ENCODE data around the gene PLA2G1B.

Gene PLA2G1B

GRCh38 chr12:120331390-120331789 is 3.8 kb upstream of the PLA2G1B start:
- no peak for DNase-seq (ENCODE audit: extremely low read depth in 1 of 2, low read depth in 1 of 2)

GRCh38 chr12:120328228-120328627 is 649 bp upstream of the PLA2G1B start:
- no peak for DNase-seq (ENCODE audit: extremely low read depth in 1 of 2, low read depth in 1 of 2)

DNA sequence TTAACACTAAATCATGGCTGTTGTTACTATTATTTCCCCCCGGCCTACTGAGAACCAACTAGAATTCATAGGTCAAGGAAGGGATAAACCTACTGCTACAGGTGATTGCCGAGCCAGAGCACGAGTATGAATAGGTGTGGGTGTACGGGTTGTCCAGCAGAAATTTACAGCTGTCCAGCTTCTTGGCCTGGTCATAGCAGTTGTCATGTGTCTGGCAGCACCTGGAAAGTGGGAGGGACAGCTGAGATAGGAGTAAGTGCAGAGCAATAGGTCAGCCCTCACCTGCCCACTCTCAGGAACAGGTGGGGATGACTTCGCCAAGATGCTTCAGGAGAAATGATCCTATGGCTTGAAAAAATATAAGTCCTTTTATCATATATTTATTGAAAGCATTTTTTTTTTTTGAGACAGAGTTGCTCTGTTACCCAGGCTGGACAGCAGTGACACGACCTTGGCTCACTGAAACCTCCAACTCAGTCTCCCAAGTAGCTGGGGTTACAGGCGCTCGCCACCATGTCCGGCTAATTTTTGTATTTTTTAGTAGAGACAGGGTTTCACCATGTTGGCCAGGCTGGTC is 2.6 kb downstream of the PLA2G1B start:
- no peak for DNase-seq (ENCODE audit: extremely low read depth in 1 of 2, low read depth in 1 of 2)

GRCh38 chr12:120323772-120324171 is 3.8 kb downstream of the PLA2G1B start:
- DNase-seq (ENCODE audit: extremely low read depth in 1 of 2, low read depth in 1 of 2): no peak

- no peak for DNase-seq (ENCODE audit: extremely low read depth in 1 of 2, low read depth in 1 of 2)
Measured at GRCh38 chr12:120321382-120322202, 6.0 kb downstream of the PLA2G1B start.

DNA sequence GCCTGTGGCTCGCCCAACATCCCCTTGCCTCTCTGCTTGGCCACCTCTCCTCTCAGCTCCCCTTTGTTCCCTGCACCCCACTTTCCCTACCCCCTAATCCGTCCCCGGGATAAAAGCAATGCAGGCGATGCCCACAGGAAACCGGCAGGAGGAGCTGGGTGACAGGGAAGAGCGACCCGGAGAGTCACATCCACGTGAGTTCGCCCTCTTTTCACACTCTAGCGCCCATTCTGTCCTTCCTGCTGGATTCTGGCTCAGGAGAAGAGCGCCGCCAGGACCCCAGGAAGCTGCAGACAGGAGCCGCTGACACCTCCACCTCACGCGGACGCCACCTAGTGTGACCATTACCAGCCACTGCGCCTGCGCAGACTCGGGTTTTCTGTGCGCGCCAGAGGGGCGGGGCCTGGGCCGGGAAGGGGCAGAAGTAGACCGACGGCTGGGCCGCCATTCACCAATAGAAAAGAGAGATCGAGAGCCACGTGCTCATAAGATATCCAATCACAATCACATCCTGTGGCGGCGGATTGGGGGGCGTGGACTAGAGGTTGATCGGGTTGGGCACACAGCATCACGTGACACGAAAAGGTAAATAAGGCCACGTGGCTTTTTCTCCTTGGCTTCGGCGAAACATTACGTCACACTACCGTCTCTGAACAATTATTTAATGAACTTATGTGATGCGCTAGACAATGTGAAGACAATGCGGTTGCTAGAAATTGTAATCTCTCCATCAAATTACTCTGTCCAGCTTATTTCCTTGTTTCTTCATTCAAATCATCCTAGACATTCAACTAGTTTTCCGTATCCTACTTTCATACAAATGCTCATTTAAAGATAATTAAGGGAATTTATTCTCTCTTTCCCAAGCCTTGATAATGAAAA is 10.1 kb downstream of the PLA2G1B start:
- DNase-seq (ENCODE audit: extremely low read depth in 1 of 2, low read depth in 1 of 2): peak; percentile 99 to 100

GRCh38 chr12:120316798-120317223 is 10.8 kb downstream of the PLA2G1B start:
- DNase-seq (ENCODE audit: extremely low read depth in 1 of 2, low read depth in 1 of 2): no peak

- no peak for DNase-seq (ENCODE audit: extremely low read depth in 1 of 2, low read depth in 1 of 2)
Measured at GRCh38 chr12:120314220-120314619, 13.4 kb downstream of the PLA2G1B start.

DNA sequence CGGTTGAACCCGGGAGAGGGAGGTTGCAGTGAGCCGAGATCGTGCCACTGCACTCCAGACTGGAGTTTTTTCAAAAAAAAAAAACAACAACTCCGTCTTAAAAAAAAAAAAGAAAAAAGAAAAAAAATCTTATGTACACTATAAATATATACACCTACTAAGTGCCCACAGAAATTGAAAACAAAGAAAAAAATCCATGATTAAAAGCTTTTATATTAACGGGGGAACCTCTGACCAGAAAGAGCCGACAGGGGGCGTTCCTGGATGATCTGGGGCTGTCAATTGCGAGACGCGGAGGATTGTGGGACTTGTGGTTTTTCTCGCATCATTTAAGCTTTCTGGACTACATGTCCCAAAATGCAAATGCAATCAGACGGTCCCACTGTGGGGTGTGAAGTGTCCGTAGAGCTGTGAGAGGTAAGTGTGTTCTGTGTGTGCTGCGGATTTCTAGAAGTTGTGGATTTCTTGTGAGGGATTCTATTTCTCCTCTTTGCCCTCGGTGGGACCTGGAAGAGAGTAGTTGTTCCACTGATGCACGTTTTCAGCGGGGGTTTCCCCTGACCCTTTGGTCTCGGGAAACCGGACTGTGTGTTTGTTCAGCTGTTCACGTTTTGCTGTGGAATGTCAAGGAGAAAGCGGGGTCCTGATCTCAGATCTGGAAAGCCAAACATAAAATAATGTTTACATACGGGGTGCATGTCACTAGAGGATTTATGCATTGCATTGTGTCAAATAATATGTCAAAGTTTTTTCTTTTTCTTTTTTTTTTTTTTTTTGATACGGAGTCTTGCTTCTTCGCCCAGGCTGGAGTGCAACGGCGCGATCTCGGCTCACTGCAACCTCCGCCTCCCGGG is 25.4 kb downstream of the PLA2G1B start, which contains the start of gene SIRT4:
TSS of gene SIRT4 (plus strand) at position 360 of the 854 bp plus-strand sequence. CDS start 1,241 bp downstream, outside the sequence.
- DNase-seq (ENCODE audit: extremely low read depth in 1 of 2, low read depth in 1 of 2): peak; percentile 65 to 83

GRCh38 chr12:120292661-120293531 is 34.7 kb downstream of the PLA2G1B start, which contains the start of gene RNU4-1:
TSS of gene RNU4-1 (minus strand) at chr12:120293237.
- peak; percentile 55 to 82 for DNase-seq (ENCODE audit: extremely low read depth in 1 of 2, low read depth in 1 of 2)

- DNase-seq (ENCODE audit: extremely low read depth in 1 of 2, low read depth in 1 of 2): no peak
Measured at GRCh38 chr12:120292411-120292660, 35.2 kb downstream of the PLA2G1B start.

- DNase-seq (ENCODE audit: extremely low read depth in 1 of 2, low read depth in 1 of 2): peak in 1 of 2 donors; percentile 5
Measured at GRCh38 chr12:120290609-120291305, 36.8 kb downstream of the PLA2G1B start.

- DNase-seq (ENCODE audit: extremely low read depth in 1 of 2, low read depth in 1 of 2): no peak
Measured at GRCh38 chr12:120287491-120287890, 40.1 kb downstream of the PLA2G1B start.

- DNase-seq (ENCODE audit: extremely low read depth in 1 of 2, low read depth in 1 of 2): no peak
Measured at GRCh38 chr12:120286768-120287490, 40.6 kb downstream of the PLA2G1B start.

GRCh38 chr12:120284381-120284780 is 43.2 kb downstream of the PLA2G1B start:
- no peak for DNase-seq (ENCODE audit: extremely low read depth in 1 of 2, low read depth in 1 of 2)

DNA sequence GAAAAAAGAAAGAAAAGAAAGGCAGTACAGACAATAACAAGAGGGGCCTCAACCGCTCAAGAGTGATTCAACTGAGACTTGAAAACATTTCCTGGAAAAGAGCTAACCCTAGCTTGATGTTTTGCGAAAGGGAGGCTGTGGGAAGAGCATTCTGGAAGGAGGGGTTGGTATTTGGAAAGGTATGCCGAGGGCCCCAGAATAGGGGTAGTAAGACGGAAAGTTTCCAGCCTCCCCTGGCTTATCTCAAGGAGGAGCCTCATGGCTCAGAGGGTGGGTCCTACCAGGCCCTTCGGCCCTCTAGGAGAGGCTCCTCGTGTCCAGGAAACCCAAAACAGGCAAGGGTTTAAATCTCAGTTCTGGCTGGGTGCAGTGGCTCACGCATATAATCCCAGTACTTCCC is 44.3 kb downstream of the PLA2G1B start:
- DNase-seq (ENCODE audit: extremely low read depth in 1 of 2, low read depth in 1 of 2): no peak

- no peak for DNase-seq (ENCODE audit: extremely low read depth in 1 of 2, low read depth in 1 of 2)
Measured at GRCh38 chr12:120278137-120279069, 49.2 kb downstream of the PLA2G1B start.

Measured in stimulated activated CD8-positive, alpha-beta memory T cell treated with anti-CD3 and anti-CD28 coated beads, Interleukin-7, amount 100 ng/mL, for 48 hours (primary cell).